ENCODE data around the gene COL11A2. TPM values are rescaled to one million over a fixed set of nuclear protein-coding genes. Genes with fewer than 3 reads are reported as not detected.

The COL11A2 gene
- total and polyA plus RNA-seq, 2 of the 13 experiments (the other 11 are each of a cell fraction or from before 2014, with no cell fraction given), result 0.55 TPM

GRCh38 chr6:33202799-33203198 lies 10.5 kb upstream of the COL11A2 start:
- H3K9ac ChIP-seq (ENCODE audit: insufficient read depth, low read depth, low read length), result peak overlapping the region; percentile 99
- peaks cover 45% of the 10 kb centered on the region for H3K79me2 ChIP-seq (ENCODE audit: insufficient read depth, low read length)
- H3K9me3 ChIP-seq (ENCODE audit: low read length), result no peaks in the 10 kb centered on the region
- H3K27me3 ChIP-seq (ENCODE audit: control insufficient read depth in 1 of 2, insufficient read depth in 2 of 2, low read length in 2 of 2), result peaks cover 0 to 4% of the 10 kb centered on the region in 2 experiments; a peak in 1 of 5 replicates
- ChIA-PET POLR2A (interaction anchor here (0.7 kb wide), 1 partner anchor 47 kb away, joined by 3 read pairs; no protein-coding TSS in a partner anchor), CTCF (ENCODE audit: low intra/inter-chr PET ratio, low total read pairs) (no interaction called here)
- H4K20me1 ChIP-seq (ENCODE audit: insufficient read depth, low read length), result peaks cover 19% of the 10 kb centered on the region
- peaks cover 10 to 24% of the 10 kb centered on the region in 2 experiments for H3K36me3 ChIP-seq (replicated peaks in 1 of 2; ENCODE audit: control insufficient read depth in 1 of 2, insufficient read depth in 2 of 2, low read length in 2 of 2)
- intact Hi-C loops (cut with micrococcal nuclease; ENCODE audit: unreplicated experiment), result no loop called here
- WGBS (ENCODE audit: low lambda C conversion rate), result 89% methylated on average over 6 of the region's 6 CpGs
- TF ChIP-seq RBFOX2 (IDR thresholded peaks at IDR 0.05; ENCODE audit: low read depth, low read length) (peak; percentile 54; the same call in 1 of the 2 replicates), ZNF264 (CRISPR knock-in tag; IDR thresholded peaks at IDR 0.05) (no peak)
- ATAC-seq, result no peak
- H3K4me2 ChIP-seq (ENCODE audit: low read depth, low read length), result peak overlapping the region; percentile 99
- no peak overlapping the region for H2AFZ ChIP-seq (ENCODE audit: low read length)
- no peak for DNase-seq (ENCODE audit: low spot score)
- no TSS peak for BruUV-seq (replicated peaks)
- in situ Hi-C loops (cut with HindIII; ENCODE audit: extremely low pct_ligation_motif_present, low pct_unique_long_range_greater_than_20kb), result loop anchor here (5.0 to 10.0 kb wide), 3 partner anchors 45 to 212 kb away; partner anchors contain the start of genes CUTA, PHF1 and RGL2
- FAIRE-seq, result no peak
- peaks cover 71% of the 10 kb centered on the region for H3K4me1 ChIP-seq (ENCODE audit: insufficient read depth, low read length)
- peak overlapping the region in 1 of 3 experiments; percentile 93; a peak in 2 of 6 replicates for H3K4me3 ChIP-seq (replicated peaks in 1 of 3; ENCODE audit: insufficient read depth in 1 of 3, low read depth in 2 of 3, low read length in 3 of 3)
- H3K27ac ChIP-seq (ENCODE audit: extremely low read length, insufficient read depth, low read length), result no peak overlapping the region

- Histone ChIP-seq H3K4me3 (replicated peaks in 1 of 3; ENCODE audit: insufficient read depth in 1 of 3, low read depth in 2 of 3, low read length in 3 of 3) (peak overlapping the region; percentile 87 to 93 (median 93)), H3K4me2 (ENCODE audit: low read depth, low read length) (peak overlapping the region; percentile 99), H2AFZ (ENCODE audit: low read length) (no peak overlapping the region), H3K79me2 (ENCODE audit: insufficient read depth, low read length) (peaks cover 44% of the 10 kb centered on the region), H3K36me3 (replicated peaks in 1 of 2; ENCODE audit: control insufficient read depth in 1 of 2, insufficient read depth in 2 of 2, low read length in 2 of 2) (peaks cover 10 to 28% of the 10 kb centered on the region in 2 experiments), H4K20me1 (ENCODE audit: insufficient read depth, low read length) (peaks cover 27% of the 10 kb centered on the region), H3K27me3 (ENCODE audit: control insufficient read depth in 1 of 2, insufficient read depth in 2 of 2, low read length in 2 of 2) (peaks cover 0 to 4% of the 10 kb centered on the region in 2 experiments; a peak in 1 of 5 replicates), H3K27ac (ENCODE audit: extremely low read length, insufficient read depth, low read length) (peak overlapping the region; percentile 99), H3K4me1 (ENCODE audit: insufficient read depth, low read length) (peaks cover 73% of the 10 kb centered on the region), H3K9me3 (ENCODE audit: low read length) (no peaks in the 10 kb centered on the region), H3K9ac (ENCODE audit: insufficient read depth, low read depth, low read length) (peak overlapping the region; percentile 99)
- ChIA-PET POLR2A (no interaction called here), CTCF (ENCODE audit: low intra/inter-chr PET ratio, low total read pairs) (no interaction called here)
- in situ Hi-C loops (cut with HindIII; ENCODE audit: extremely low pct_ligation_motif_present, low pct_unique_long_range_greater_than_20kb) (loop anchor here (5.0 to 10.0 kb wide), 3 partner anchors 45 to 213 kb away; partner anchors contain the start of genes CUTA, PHF1 and RGL2), intact Hi-C loops (cut with micrococcal nuclease; ENCODE audit: unreplicated experiment) (loop anchor here (1.0 to 2.0 kb wide), 2 partner anchors 47 to 69 kb away; partner anchors contain the start of gene VPS52)
- no TSS peak for BruUV-seq (replicated peaks)
- FAIRE-seq (no peak), DNase-seq (ENCODE audit: low spot score) (no peak), ATAC-seq (no peak)
- WGBS (ENCODE audit: low lambda C conversion rate), result 71% methylated on average over 6 of the region's 6 CpGs
- no peak for TF ChIP-seq FOXK1 (CRISPR knock-in tag; IDR thresholded peaks at IDR 0.05; ENCODE audit: borderline replicate concordance, low read depth)
- no peak for TF ChIP-seq SNRNP70 (IDR thresholded peaks at IDR 0.05; ENCODE audit: low read depth, low read length)
- TF ChIP-seq FUBP1 (CRISPR knock-in tag; IDR thresholded peaks at IDR 0.05; ENCODE audit: borderline replicate concordance), result 0 out of 2 replicates have a peak, but pooled peaks have one; percentile 17
- peak; percentile 37; the same call in 1 of the 2 replicates for TF ChIP-seq ZNF598 (CRISPR knock-in tag; IDR thresholded peaks at IDR 0.05; ENCODE audit: borderline replicate concordance)
- no peak for TF ChIP-seq HOXA3 (CRISPR knock-in tag; IDR thresholded peaks at IDR 0.05)
- TF ChIP-seq ZNF547 (CRISPR knock-in tag; IDR thresholded peaks at IDR 0.05), result 0 out of 2 replicates have a peak, but pooled peaks have one; percentile 52
- 0 out of 2 replicates have a peak, but pooled peaks have one; percentile 2 for TF ChIP-seq MYPOP (CRISPR knock-in tag; IDR thresholded peaks at IDR 0.05)
- TF ChIP-seq MEIS1 (CRISPR knock-in tag; IDR thresholded peaks at IDR 0.05; ENCODE audit: borderline replicate concordance), result 0 out of 2 replicates have a peak, but pooled peaks have one; percentile 46
- TF ChIP-seq ZNF841 (CRISPR knock-in tag; IDR thresholded peaks at IDR 0.05; ENCODE audit: borderline replicate concordance), result no peak
Measured at GRCh38 chr6:33201935-33202334, 9.7 kb upstream of the COL11A2 start.
